GM13976 (cell line): Measurements from ENCODE around the gene TGFBR3L.

Source experiments
- DNase-seq: peaks from one replicate; pipeline ENCODE4 v3.0.0; 2012; ENCODE audit warnings: low spot score
- CTCF ChIP-seq: IDR thresholded peaks from 2 replicates; pipeline ENCODE4 v1.5.1; 2012; ENCODE audit warnings: borderline replicate concordance, mild to moderate bottlenecking; ENCODE audit not compliant: insufficient read depth; ENCODE audit errors: extremely low read depth, missing control alignments, control extremely low read depth
- in situ Hi-C: fragments of 300-500 bp; cut with MboI; formaldehyde crosslinking; loops from one replicate; pipeline ENCODE4 v1.12.0; 2022; ENCODE audit warnings: low sequenced_read_pairs, mixed read lengths, inconsistent platforms; ENCODE audit not compliant: unreplicated experiment

TGFBR3L gene

GRCh38 chr19:7900401-7900870, 14.2 kb upstream of the TGFBR3L start:
- TF ChIP-seq CTCF = no peak
- no peak for DNase-seq
- in situ Hi-C loops = no loop called here

- in situ Hi-C loops = no loop called here
- TF ChIP-seq CTCF = no peak
- DNase-seq = no peak
Measured at GRCh38 chr19:7900931-7901330, 13.7 kb upstream of the TGFBR3L start.

- TF ChIP-seq CTCF = no peak
- DNase-seq = no peak
- in situ Hi-C loops = no loop called here
Measured at GRCh38 chr19:7901337-7901736, 13.3 kb upstream of the TGFBR3L start.

GRCh38 chr19:7902796-7903243, 11.8 kb upstream of the TGFBR3L start:
- TF ChIP-seq CTCF = no peak
- no peak for DNase-seq
- in situ Hi-C loops = no loop called here

GRCh38 chr19:7903244-7904073, 11.2 kb upstream of the TGFBR3L start, which contains the start of gene MAP2K7:
MAP2K7 (plus strand) TSS chr19:7903877; CDS start chr19:7903945, 68 bp downstream.
- peak; percentile 100 for DNase-seq

More at GRCh38 chr19:7903244-7904073, 11.2 kb upstream of the TGFBR3L start, which contains the start of gene MAP2K7:
- in situ Hi-C loops = no loop called here
- TF ChIP-seq CTCF = peak; percentile 91
